IMR-90 (cell line): ENCODE data around the gene MAP2K6. TPM values are rescaled to one million over a fixed set of nuclear protein-coding genes. Genes with fewer than 3 reads are reported as not detected.

Experiments
- ATAC-seq: fragments of 200-7000 bp; cut with Tn5 transposase; 2 replicates; pipeline ENCODE4 v1.9.1; 2020; ENCODE audit warnings: low read depth, mild to moderate bottlenecking, moderate library complexity
- BruUV-seq: library from RNA; stranded (reverse); fragments of 400-500 nt; replicated peaks from 2 replicates; lab custom pipeline; 2021; lab: Mats Ljungman, UMichigan
- CTCF ChIA-PET: fragments of 300-600 bp; formaldehyde crosslinking; extraction: SDS; loops from one replicate; lab custom pipeline; 2021; ENCODE audit warnings: antibody characterized with exemption; lab: Yijun Ruan, JAX
- POLR2A ChIA-PET: fragments of 300-600 bp; sonication (Branson Sonifier 250); formaldehyde crosslinking; loops from one replicate; lab custom pipeline; 2022; ENCODE audit warnings: antibody characterized with exemption; ENCODE audit not compliant: unreplicated experiment; lab: Charles Lee
- DNase-seq: peaks from one replicate; pipeline ENCODE4 v3.0.0; 2013
- H2AFZ ChIP-seq: replicated peaks from 2 replicates; pipeline ENCODE3; 2013; ENCODE audit warnings: low read length, mild to moderate bottlenecking; ENCODE audit not compliant: poor library complexity
- H2AK5ac ChIP-seq: 2 replicates; pipeline ENCODE4 v1.6.1; 2013; ENCODE audit warnings: low read depth, low read length, inconsistent platforms
- H2AK9ac ChIP-seq: replicated peaks from 2 replicates; pipeline ENCODE3; 2013; ENCODE audit warnings: mild to moderate bottlenecking, low read depth, low read length, moderate library complexity; ENCODE audit not compliant: poor library complexity
- H2BK120ac ChIP-seq: 2 replicates; pipeline ENCODE4 v1.6.1; 2013; ENCODE audit warnings: low read depth, low read length, inconsistent platforms
- H2BK15ac ChIP-seq: 3 replicates; pipeline ENCODE4 v1.6.1; 2013; ENCODE audit warnings: low read depth, low read length, inconsistent platforms
- H2BK20ac ChIP-seq: 2 replicates; pipeline ENCODE4 v1.6.1; 2013; ENCODE audit warnings: low read depth, mild to moderate bottlenecking, inconsistent platforms, low read length, moderate library complexity
- H2BK5ac ChIP-seq: 2 replicates; pipeline ENCODE4 v1.6.1; 2013; ENCODE audit warnings: mild to moderate bottlenecking, low read depth, low read length, inconsistent platforms; ENCODE audit not compliant: poor library complexity, severe bottlenecking
- H3K14ac ChIP-seq: replicated peaks from 2 replicates; pipeline ENCODE4 v1.6.1; 2013; ENCODE audit warnings: low read depth, low read length, inconsistent platforms
- H3K18ac ChIP-seq: 2 replicates; pipeline ENCODE4 v1.6.1; 2013; ENCODE audit warnings: low read depth, low read length, control low read depth
- H3K23ac ChIP-seq: 2 replicates; pipeline ENCODE4 v1.6.1; 2013; ENCODE audit warnings: low read depth, low read length, inconsistent platforms
- H3K27ac ChIP-seq: 2 replicates; pipeline ENCODE4 v1.5.1; 2013; ENCODE audit warnings: mild to moderate bottlenecking, control low read depth, low read length; ENCODE audit not compliant: insufficient read depth
- H3K27me3 ChIP-seq: 2 replicates; pipeline ENCODE4 v1.6.1; 2013; ENCODE audit warnings: low read length; ENCODE audit not compliant: control insufficient read depth, insufficient read depth
- H3K36me3 ChIP-seq: 2 replicates; pipeline ENCODE4 v1.6.1; 2013; ENCODE audit warnings: low read length, mixed read lengths; ENCODE audit not compliant: control insufficient read depth, insufficient read depth
- H3K4ac ChIP-seq: 2 replicates; pipeline ENCODE4 v1.6.1; 2013; ENCODE audit warnings: low read depth, low read length, inconsistent platforms
- H3K4me1 ChIP-seq: 2 replicates; pipeline ENCODE4 v1.6.1; 2013; ENCODE audit warnings: low read length, mixed read lengths; ENCODE audit not compliant: control insufficient read depth, insufficient read depth
- H3K4me2 ChIP-seq: 2 replicates; pipeline ENCODE4 v1.6.1; 2013; ENCODE audit warnings: low read depth, mild to moderate bottlenecking, control low read depth, low read length, moderate library complexity
- H3K4me3 ChIP-seq: 2 replicates; pipeline ENCODE4 v1.5.1; 2013; ENCODE audit warnings: low read depth, mild to moderate bottlenecking, control low read depth, low read length, moderate library complexity; ENCODE audit not compliant: insufficient read depth
- H3K56ac ChIP-seq: 2 replicates; pipeline ENCODE4 v1.6.1; 2013; ENCODE audit warnings: low read length, inconsistent platforms; ENCODE audit not compliant: insufficient read depth; ENCODE audit errors: extremely low read depth
- H3K79me1 ChIP-seq, 2 experiments: 2 replicates each; pipeline ENCODE4 v1.6.1; 2013; ENCODE audit warnings: low read length in 2 of 2, inconsistent platforms in 1 of 2, low read depth in 1 of 2
- H3K9ac ChIP-seq: 2 replicates; pipeline ENCODE4 v1.6.1; 2013; ENCODE audit warnings: low read depth, low read length, control low read depth
- H3K9me1 ChIP-seq: 2 replicates; pipeline ENCODE4 v1.6.1; 2013; ENCODE audit warnings: low read length, inconsistent platforms; ENCODE audit not compliant: insufficient read depth
- H3K9me3 ChIP-seq: 2 replicates; pipeline ENCODE4 v1.6.1; 2013; ENCODE audit warnings: low read length; ENCODE audit not compliant: control insufficient read depth, insufficient read depth
- H4K20me1 ChIP-seq: 2 replicates; pipeline ENCODE4 v1.6.1; 2013; ENCODE audit warnings: low read length, inconsistent platforms; ENCODE audit not compliant: insufficient read depth
- H4K5ac ChIP-seq: 2 replicates; pipeline ENCODE4 v1.6.1; 2013; ENCODE audit warnings: mild to moderate bottlenecking, low read depth, low read length, control low read depth
- H4K8ac ChIP-seq, 2 experiments: 2 replicates each; pipeline ENCODE4 v1.6.1; 2013; ENCODE audit warnings: low read depth in 2 of 2, low read length in 2 of 2, control low read depth in 1 of 2, inconsistent platforms in 1 of 2
- H4K91ac ChIP-seq: 2 replicates; pipeline ENCODE4 v1.6.1; 2013; ENCODE audit warnings: low read depth, low read length, inconsistent platforms; ENCODE audit not compliant: insufficient read depth
- FOS ChIP-seq: fragments of 150-350 bp; IDR thresholded peaks from 2 replicates; pipeline ENCODE4 v1.6.1; 2016; ENCODE audit warnings: low read depth, low read length
- MAFK ChIP-seq: IDR thresholded peaks from 2 replicates; pipeline ENCODE4 v1.6.1; 2012; ENCODE audit warnings: low read depth, low read length, improper control_type of control experiment
- NFE2L2 ChIP-seq: fragments of 150-350 bp; IDR thresholded peaks from 2 replicates; pipeline ENCODE4 v1.6.1; 2016; ENCODE audit warnings: low read depth, mild to moderate bottlenecking, low read length
- RCOR1 ChIP-seq: IDR thresholded peaks from 2 replicates; pipeline ENCODE4 v1.6.1; 2012; ENCODE audit warnings: mild to moderate bottlenecking, low read length, improper control_type of control experiment; ENCODE audit not compliant: insufficient replicate concordance
- RFX5 ChIP-seq: IDR thresholded peaks from 2 replicates; pipeline ENCODE4 v1.8.0; 2012; ENCODE audit warnings: low read depth, mild to moderate bottlenecking, low read length, moderate library complexity
- WGBS, 2 experiments: methylation state at CpG; one replicate each; pipeline versions ENCODE4 v1.1.5 to v1.1.7; 2013; ENCODE audit warnings: missing lambda C conversion rate in 2 of 2; ENCODE audit not compliant: insufficient read length in 1 of 2; ENCODE audit errors: extremely low coverage in 2 of 2; 5-methylcytosine and 5-hydroxymethylcytosine counted together
- dilution Hi-C: fragments of 300-500 bp; cut with HindIII; formaldehyde crosslinking; loops from one replicate; pipeline ENCODE4 v1.14.3; 2018; ENCODE audit warnings: low sequenced_read_pairs; ENCODE audit not compliant: unreplicated experiment
- in situ Hi-C: fragments of 300-500 bp; cut with MboI; formaldehyde crosslinking; loops from 3 replicates; pipeline ENCODE4 v1.14.3; 2019; ENCODE audit warnings: low sequenced_read_pairs, inconsistent platforms, mixed read lengths
- intact Hi-C: fragments of 100-400 bp; cut with micrococcal nuclease; formaldehyde crosslinking; loops from 2 replicates; pipeline ENCODE4 v1.10.0; 2022
- polyA plus RNA-seq, 3 experiments: library from polyadenylated mRNA; depleted of rRNA; stranded (reverse); fragments of >200 nt; gene quantifications; 2 replicates each; pipeline ENCODE4 v1.2.3, GENCODE V29; 2012; ENCODE audit warnings: low replicate concordance in 1 of 3
- total RNA-seq: library from RNA; depleted of rRNA; stranded (reverse); fragments of >200 nt; gene quantifications from 2 replicates; pipeline ENCODE4 v1.2.3, GENCODE V29; 2012

The MAP2K6 gene
- total and polyA plus RNA-seq, 2 of the 4 experiments (the other 2 are of a cell fraction) = 2.4 to 5.7 TPM

DNA sequence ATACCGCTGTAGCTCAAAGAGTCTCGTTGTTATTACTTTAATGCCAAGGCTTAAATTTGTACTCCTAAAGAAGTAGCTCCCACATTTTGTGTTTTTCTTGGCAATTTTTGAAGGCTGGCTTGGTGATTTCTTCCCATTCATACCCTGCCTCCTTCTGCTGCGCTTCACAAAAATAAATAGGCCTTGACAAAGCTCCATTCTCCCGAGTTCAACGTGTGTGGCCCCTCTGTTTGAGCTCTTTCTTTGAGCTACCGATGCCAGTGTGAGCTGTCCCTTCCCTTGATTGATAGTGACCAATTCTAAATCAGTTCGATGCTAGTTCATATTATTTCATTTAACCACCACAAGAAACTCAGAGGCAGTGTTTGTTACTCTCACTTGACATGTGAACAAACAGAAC lies 96.8 kb downstream of the MAP2K6 start:
- no peak overlapping the region for H3K27ac ChIP-seq
- in situ Hi-C loops = no loop called here

More for the DNA sequence above, 96.8 kb downstream of the MAP2K6 start:
- Histone ChIP-seq H2BK5ac (no peak overlapping the region), H3K4me1 (no peaks in the 10 kb centered on the region), H3K56ac (no peak overlapping the region), H2AK9ac (no peak overlapping the region), H2AFZ (no peak overlapping the region), H3K4me3 (no peak overlapping the region), H3K18ac (no peak overlapping the region), H3K27me3 (no peaks in the 10 kb centered on the region), H4K91ac (no peak overlapping the region), H3K14ac (no peak overlapping the region), H2AK5ac (no peak overlapping the region), H3K36me3 (no peaks in the 10 kb centered on the region), H3K79me1 (no peaks in the 10 kb centered on the region), H3K23ac (no peak overlapping the region), H4K5ac (no peak overlapping the region), H4K20me1 (no peaks in the 10 kb centered on the region), H4K8ac (no peak overlapping the region), H3K9me1 (no peaks in the 10 kb centered on the region), H2BK120ac (no peak overlapping the region), H3K4ac (no peak overlapping the region), H2BK15ac (no peak overlapping the region), H2BK20ac (no peak overlapping the region), H3K4me2 (no peak overlapping the region), H3K9ac (no peak overlapping the region), H3K9me3 (no peaks in the 10 kb centered on the region; the same call in 1 of the 2 replicates)
- DNase-seq (no peak), ATAC-seq (no peak)
- no TSS peak for BruUV-seq
- TF ChIP-seq MAFK (no peak), NFE2L2 (no peak), RFX5 (no peak), RCOR1 (no peak), FOS (no peak)
- ChIA-PET POLR2A (interaction anchor here (0.5 kb wide), 1 partner anchor 971 kb away, joined by 3 read pairs; no protein-coding TSS in a partner anchor), CTCF (interaction anchor here (0.8 kb wide), 1 partner anchor 14 kb away, joined by 3 read pairs; no protein-coding TSS in a partner anchor)
- intact Hi-C loops = no loop called here
- no CpG with 5 or more reads among the region's 7 CpGs for WGBS, 2 experiments
- dilution Hi-C loops = no loop called here
